Gastrocnemius medialis (tissue), 4 donors: Measurements from ENCODE around the gene ENC1.

Experiments used
- CTCF ChIP-seq, 5 experiments: fragments of 450-650 bp in 3 of 5; fragments of 200-600 bp in 2 of 5; sonication (generic) in 2 of 5; IDR thresholded peaks in 4 of 5; conservative IDR thresholded peaks in 1 of 5; 1 replicate in 4 of 5; 2 replicates in 1 of 5; pipeline ENCODE4 v1.5.1; 2016 to 2019; ENCODE audit warnings: antibody characterized with exemption in 5 of 5, mild to moderate bottlenecking in 3 of 5, moderate library complexity in 3 of 5
- POLR2A ChIP-seq, 2 donors: fragments of 450-650 bp; IDR thresholded peaks; one replicate each; pipeline ENCODE4 v1.6.1; 2017; ENCODE audit warnings: antibody characterized with exemption in 2 of 2, mild to moderate bottlenecking in 2 of 2, moderate library complexity in 2 of 2

GRCh38 chr5:74636552-74636951 is 4.0 kb downstream of the ENC1 start:
- no peak for TF ChIP-seq POLR2A (IDR thresholded peaks at IDR 0.05)
- TF ChIP-seq CTCF (IDR thresholded peaks at IDR 0.05 in 4 of 5, conservative IDR thresholded peaks at IDR 0.05 in 1 of 5) = no peak
